ENCODE measurements around the gene BEST2. TPM values are rescaled to one million over a fixed set of nuclear protein-coding genes. Genes with fewer than 3 reads are reported as not detected.
A peak's percentile ranks its signal among the peaks of the same experiment; 100 is the strongest.

Gene BEST2
- total and polyA plus RNA-seq, 2 donors from 2014 or later, result not detected

GRCh38 chr19:12788682-12789097, 37.1 kb downstream of the BEST2 start:
- H3K9ac ChIP-seq (ENCODE audit: low read length in 3 of 3), result peak overlapping the region in 2 of 3 donors; percentile 41 to 70
- peak overlapping the region; percentile 1 to 97 (median 61) for H3K4me3 ChIP-seq (ENCODE audit: low read length in 3 of 3)
- no peaks in the 10 kb centered on the region for H3K36me3 ChIP-seq (ENCODE audit: control insufficient read depth in 2 of 3, insufficient read depth in 3 of 3, low read length in 3 of 3)
- no peaks in the 10 kb centered on the region for H3K9me3 ChIP-seq (ENCODE audit: control insufficient read depth in 2 of 3, insufficient read depth in 1 of 3, low read length in 3 of 3)
- FAIRE-seq (no peak), DNase-seq (peak; percentile 66 to 94 (median 90))
- intact Hi-C loops (cut with DNase I), result no loop called here
- H3K27me3 ChIP-seq (ENCODE audit: control insufficient read depth, insufficient read depth, low read length), result no peaks in the 10 kb centered on the region
- no peak for TF ChIP-seq CTCF (IDR thresholded peaks at IDR 0.05; ENCODE audit: borderline replicate concordance, extremely low read depth, insufficient read depth)
- H3K4me1 ChIP-seq (ENCODE audit: control insufficient read depth in 2 of 3, insufficient read depth in 2 of 3, low read depth in 1 of 3, low read length in 3 of 3), result peaks cover 6 to 48% (median 36%) of the 10 kb centered on the region in 3 donors
- H3K27ac ChIP-seq (ENCODE audit: low read depth in 2 of 2, low read length in 2 of 2), result peak overlapping the region; percentile 100

GRCh38 chr19:12789098-12789903, 37.7 kb downstream of the BEST2 start:
- no peak for TF ChIP-seq CTCF (IDR thresholded peaks at IDR 0.05; ENCODE audit: borderline replicate concordance, extremely low read depth, insufficient read depth)
- peak overlapping the region in 2 of 3 donors; percentile 41 to 70 for H3K9ac ChIP-seq (ENCODE audit: low read length in 3 of 3)
- DNase-seq (peak in 1 of 5 donors; percentile 81), FAIRE-seq (no peak)
- peak overlapping the region; percentile 100 for H3K27ac ChIP-seq (ENCODE audit: low read depth in 2 of 2, low read length in 2 of 2)
- peaks cover 6 to 43% (median 32%) of the 10 kb centered on the region in 3 donors for H3K4me1 ChIP-seq (ENCODE audit: control insufficient read depth in 2 of 3, insufficient read depth in 2 of 3, low read depth in 1 of 3, low read length in 3 of 3)
- no peaks in the 10 kb centered on the region for H3K36me3 ChIP-seq (ENCODE audit: control insufficient read depth in 2 of 3, insufficient read depth in 3 of 3, low read length in 3 of 3)
- H3K9me3 ChIP-seq (ENCODE audit: control insufficient read depth in 2 of 3, insufficient read depth in 1 of 3, low read length in 3 of 3), result no peaks in the 10 kb centered on the region
- intact Hi-C loops (cut with DNase I), result no loop called here
- H3K27me3 ChIP-seq (ENCODE audit: control insufficient read depth, insufficient read depth, low read length), result no peaks in the 10 kb centered on the region
- peak overlapping the region; percentile 1 to 97 (median 61) for H3K4me3 ChIP-seq (ENCODE audit: low read length in 3 of 3)

- Histone ChIP-seq H3K27ac (ENCODE audit: low read depth in 2 of 2, low read length in 2 of 2) (peak overlapping the region; percentile 100), H3K9me3 (ENCODE audit: control insufficient read depth in 2 of 3, insufficient read depth in 1 of 3, low read length in 3 of 3) (no peaks in the 10 kb centered on the region), H3K4me3 (ENCODE audit: low read length in 3 of 3) (peak overlapping the region; percentile 44 to 97 (median 80)), H3K9ac (ENCODE audit: low read length in 3 of 3) (peak overlapping the region in 2 of 3 donors; percentile 93 to 95), H3K36me3 (ENCODE audit: control insufficient read depth in 2 of 3, insufficient read depth in 3 of 3, low read length in 3 of 3) (no peaks in the 10 kb centered on the region), H3K4me1 (ENCODE audit: control insufficient read depth in 2 of 3, insufficient read depth in 2 of 3, low read depth in 1 of 3, low read length in 3 of 3) (peaks cover 6 to 36% (median 29%) of the 10 kb centered on the region in 3 donors), H3K27me3 (ENCODE audit: control insufficient read depth, insufficient read depth, low read length) (no peaks in the 10 kb centered on the region)
- no peak for FAIRE-seq
- intact Hi-C loops (cut with DNase I), result loop anchor here (10.0 kb wide), 1 partner anchor 115 kb away; no protein-coding TSS in a partner anchor
- no peak for TF ChIP-seq CTCF (IDR thresholded peaks at IDR 0.05; ENCODE audit: borderline replicate concordance, extremely low read depth, insufficient read depth)
- DNase-seq, result peak; percentile 96 to 100 (median 97)
Measured at GRCh38 chr19:12789904-12790619, 38.5 kb downstream of the BEST2 start.

All from kidney (tissue), 14 donors.